ENCODE data around the gene ZDHHC14. TPM values are rescaled to one million over a fixed set of nuclear protein-coding genes. Genes with fewer than 3 reads are reported as not detected.
"Not testable (repeated sequence)": the region's sequence is repeated elsewhere in the genome, so short reads cannot be mapped to it uniquely, and the experiment has no call there.

ZDHHC14 gene
- total RNA-seq, 1 donor from 2014 or later: 12.7 TPM

GRCh38 chr6:157455731-157456523 lies 74.9 kb downstream of the ZDHHC14 start:
- intact Hi-C loops (cut with DNase I): no loop called here
- no peak for DNase-seq (ENCODE audit: missing footprints)
- ATAC-seq: no peak

- ATAC-seq (no peak), DNase-seq (ENCODE audit: missing footprints) (no peak)
- intact Hi-C loops (cut with DNase I): no loop called here
Measured at GRCh38 chr6:157456524-157456829, 75.5 kb downstream of the ZDHHC14 start.

GRCh38 chr6:157457787-157458186 lies 76.8 kb downstream of the ZDHHC14 start:
- ATAC-seq (no peak), DNase-seq (ENCODE audit: missing footprints) (no peak)
- intact Hi-C loops (cut with DNase I): no loop called here

- intact Hi-C loops (cut with DNase I): no loop called here
- no peak for ATAC-seq
- DNase-seq (ENCODE audit: missing footprints): no peak
Measured at GRCh38 chr6:157459327-157459726, 78.3 kb downstream of the ZDHHC14 start.

GRCh38 chr6:157460182-157460999 lies 79.4 kb downstream of the ZDHHC14 start:
- intact Hi-C loops (cut with DNase I): no loop called here
- DNase-seq (ENCODE audit: missing footprints) (no peak), ATAC-seq (no peak)

GRCh38 chr6:157461000-157461915 lies 80.3 kb downstream of the ZDHHC14 start:
- intact Hi-C loops (cut with DNase I): no loop called here
- no peak for DNase-seq (ENCODE audit: missing footprints)
- ATAC-seq: no peak

GRCh38 chr6:157462956-157463742 lies 82.2 kb downstream of the ZDHHC14 start:
- no peak for DNase-seq (ENCODE audit: missing footprints)
- ATAC-seq: no peak
- intact Hi-C loops (cut with DNase I): no loop called here

- intact Hi-C loops (cut with DNase I); ATAC-seq; DNase-seq (ENCODE audit: missing footprints): not testable (repeated sequence)
Measured at GRCh38 chr6:157463743-157464135, 82.7 kb downstream of the ZDHHC14 start.

- intact Hi-C loops (cut with DNase I): no loop called here
- DNase-seq (ENCODE audit: missing footprints): no peak
- ATAC-seq: no peak
Measured at GRCh38 chr6:157464653-157465535, 83.9 kb downstream of the ZDHHC14 start.

GRCh38 chr6:157466342-157466648 lies 85.3 kb downstream of the ZDHHC14 start:
- intact Hi-C loops (cut with DNase I): no loop called here
- ATAC-seq (no peak), DNase-seq (ENCODE audit: missing footprints) (no peak)

- ATAC-seq; intact Hi-C loops (cut with DNase I); DNase-seq (ENCODE audit: missing footprints): not testable (repeated sequence)
Measured at GRCh38 chr6:157467339-157467738, 86.3 kb downstream of the ZDHHC14 start.

GRCh38 chr6:157468054-157468453 lies 87.1 kb downstream of the ZDHHC14 start:
- intact Hi-C loops (cut with DNase I): no loop called here
- ATAC-seq (no peak), DNase-seq (ENCODE audit: missing footprints) (no peak)

GRCh38 chr6:157468574-157468973 lies 87.6 kb downstream of the ZDHHC14 start:
- ATAC-seq: no peak
- no peak for DNase-seq (ENCODE audit: missing footprints)

GRCh38 chr6:157469378-157469777 lies 88.4 kb downstream of the ZDHHC14 start:
- no peak for DNase-seq (ENCODE audit: missing footprints)
- intact Hi-C loops (cut with DNase I): no loop called here
- ATAC-seq: no peak

More at GRCh38 chr6:157468574-157468973, 87.6 kb downstream of the ZDHHC14 start:
- intact Hi-C loops (cut with DNase I): no loop called here

- intact Hi-C loops (cut with DNase I): no loop called here
- DNase-seq (ENCODE audit: missing footprints) (no peak), ATAC-seq (no peak)
Measured at GRCh38 chr6:157471077-157471686, 90.2 kb downstream of the ZDHHC14 start.

GRCh38 chr6:157471895-157472686 lies 91.1 kb downstream of the ZDHHC14 start:
- DNase-seq (ENCODE audit: missing footprints) (no peak), ATAC-seq (no peak)
- intact Hi-C loops (cut with DNase I): no loop called here

Data from Right ventricle myocardium inferior (tissue), 1 donor.